ENCODE results near the gene SUSD6.
A peak's percentile ranks its signal among the peaks of the same experiment; 100 is the strongest.

- TF ChIP-seq CTCF (IDR thresholded peaks at IDR 0.05; ENCODE audit: low read depth, low read length) (peak; percentile 68), EZH2phosphoT487 (IDR thresholded peaks at IDR 0.05; ENCODE audit: low read depth) (no peak)
Observed at GRCh38 chr14:69574263-69574953, 37.0 kb upstream of the SUSD6 start, which contains the start of gene CCDC177.

All from OCI-LY3 (cell line).